Measurements from ENCODE around the gene OLIG2. TPM values are rescaled to one million over a fixed set of nuclear protein-coding genes. Genes with fewer than 3 reads are reported as not detected.

OLIG2 gene
- not detected for total RNA-seq
- long read RNA-seq = 0 reads

- intact Hi-C loops (cut with DNase I, micrococcal nuclease) = no loop called here
These were observed at the start of gene OLIG2 for GRCh38 chr21:33025489-33026442. TSS of gene OLIG2 (plus strand) at chr21:33025935. CDS start at chr21:33026863, 928 bp downstream.

GRCh38 chr21:32976791-32977190 lies 48.9 kb upstream of the OLIG2 start:
- ATAC-seq (no peak), DNase-seq (no peak)
- intact Hi-C loops (cut with DNase I, micrococcal nuclease) = no loop called here

More at GRCh38 chr21:33025489-33026442, at the start of gene OLIG2:
- no peak for ATAC-seq
- no peak for DNase-seq

- no peak for ATAC-seq
- intact Hi-C loops (cut with DNase I, micrococcal nuclease) = no loop called here
- DNase-seq = no peak
These were observed 48.5 kb upstream of the OLIG2 start for GRCh38 chr21:32977216-32977615.

- intact Hi-C loops (cut with DNase I, micrococcal nuclease) = no loop called here
- DNase-seq = no peak
- no peak for ATAC-seq
These were observed 47.1 kb upstream of the OLIG2 start for GRCh38 chr21:32978331-32979270.

GRCh38 chr21:32979598-32980268 lies 46.0 kb upstream of the OLIG2 start:
- intact Hi-C loops (cut with DNase I, micrococcal nuclease) = no loop called here
- ATAC-seq (no peak), DNase-seq (no peak)

GRCh38 chr21:32981096-32981495 lies 44.6 kb upstream of the OLIG2 start:
- DNase-seq (no peak), ATAC-seq (no peak)
- intact Hi-C loops (cut with DNase I, micrococcal nuclease) = no loop called here

GRCh38 chr21:32990666-32991065 lies 35.1 kb upstream of the OLIG2 start:
- ATAC-seq = no peak
- intact Hi-C loops (cut with DNase I, micrococcal nuclease) = no loop called here
- DNase-seq = no peak

GRCh38 chr21:32991361-32991760 lies 34.4 kb upstream of the OLIG2 start:
- DNase-seq = no peak
- no peak for ATAC-seq
- intact Hi-C loops (cut with DNase I, micrococcal nuclease) = no loop called here

- no peak for DNase-seq
- no peak for ATAC-seq
- intact Hi-C loops (cut with DNase I, micrococcal nuclease) = no loop called here
These were observed 31.8 kb upstream of the OLIG2 start for GRCh38 chr21:32993894-32994293.

GRCh38 chr21:32994305-32994704 lies 31.4 kb upstream of the OLIG2 start:
- intact Hi-C loops (cut with DNase I, micrococcal nuclease) = no loop called here
- DNase-seq (no peak), ATAC-seq (no peak)

- intact Hi-C loops (cut with DNase I, micrococcal nuclease) = no loop called here
- DNase-seq (no peak), ATAC-seq (no peak)
These were observed 18.0 kb upstream of the OLIG2 start for GRCh38 chr21:33007747-33008146.

GRCh38 chr21:33008333-33009051 lies 17.2 kb upstream of the OLIG2 start:
- DNase-seq (no peak), ATAC-seq (no peak)
- intact Hi-C loops (cut with DNase I, micrococcal nuclease) = no loop called here

- intact Hi-C loops (cut with DNase I, micrococcal nuclease) = no loop called here
- DNase-seq = no peak
- ATAC-seq = no peak
These were observed 14.8 kb upstream of the OLIG2 start for GRCh38 chr21:33010931-33011330.

GRCh38 chr21:33011462-33011861 lies 14.3 kb upstream of the OLIG2 start:
- ATAC-seq (no peak), DNase-seq (no peak)
- intact Hi-C loops (cut with DNase I, micrococcal nuclease) = no loop called here

- intact Hi-C loops (cut with DNase I, micrococcal nuclease) = no loop called here
- DNase-seq (no peak), ATAC-seq (no peak)
These were observed 12.1 kb upstream of the OLIG2 start for GRCh38 chr21:33013626-33014025.

GRCh38 chr21:33014331-33014730 lies 11.4 kb upstream of the OLIG2 start:
- ATAC-seq (no peak), DNase-seq (no peak)
- intact Hi-C loops (cut with DNase I, micrococcal nuclease) = no loop called here

- DNase-seq = no peak
- no peak for ATAC-seq
- intact Hi-C loops (cut with DNase I, micrococcal nuclease) = no loop called here
These were observed 10.6 kb upstream of the OLIG2 start for GRCh38 chr21:33015096-33015495.

- ATAC-seq (no peak), DNase-seq (no peak)
- intact Hi-C loops (cut with DNase I, micrococcal nuclease) = no loop called here
These were observed 10.0 kb upstream of the OLIG2 start for GRCh38 chr21:33015756-33016155.
